ENCODE results near the gene EIF4ENIF1. TPM values are rescaled to one million over a fixed set of nuclear protein-coding genes. Genes with fewer than 3 reads are reported as not detected.
"Not testable (repeated sequence)": the region's sequence is repeated elsewhere in the genome, so short reads cannot be mapped to it uniquely, and the experiment has no call there.

EIF4ENIF1 gene
- total RNA-seq, 4 donors from 2014 or later, result 22.2 to 47.9 (median 26.2) TPM

DNA sequence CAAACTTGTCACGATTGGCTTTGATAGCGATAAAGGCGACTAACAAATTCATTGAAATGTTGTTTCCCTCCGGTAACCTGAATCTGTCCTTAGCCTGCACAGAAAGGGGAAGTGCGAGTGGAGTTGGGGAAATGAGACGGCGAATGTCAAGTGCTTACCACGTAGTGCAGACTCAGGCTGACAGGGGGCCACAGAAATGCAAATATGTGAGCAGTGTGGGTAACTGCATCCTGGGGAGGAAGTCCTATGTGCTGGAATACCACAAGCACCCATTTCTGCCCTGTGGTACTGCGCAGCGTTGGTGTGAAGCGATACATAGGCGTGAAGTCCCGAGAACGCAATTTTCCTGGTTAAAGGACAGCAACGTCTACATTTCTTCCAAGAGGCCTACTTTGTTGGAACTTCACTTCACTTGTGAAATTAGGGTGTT lies 869 bp upstream of the EIF4ENIF1 start:
- peak overlapping the region; percentile 78 to 97 (median 94) for H3K4me3 ChIP-seq
- DNase-seq, result peak; percentile 47 to 91 (median 86)
- no peaks in the 10 kb centered on the region for H3K27me3 ChIP-seq
- peak overlapping the region; percentile 97 to 99 (median 98) for H3K27ac ChIP-seq
- H3K36me3 ChIP-seq, result peaks cover 0 to 16% (median 0%) of the 10 kb centered on the region in 3 donors
- H3K9me3 ChIP-seq, result no peaks in the 10 kb centered on the region
- H3K4me1 ChIP-seq, result peaks cover 0 to 28% (median 3%) of the 10 kb centered on the region in 4 donors
- TF ChIP-seq POLR2A (IDR thresholded peaks at IDR 0.05) (no peak), CTCF (IDR thresholded peaks at IDR 0.05) (peak in 2 of 6 experiments; percentile 19 to 23)

GRCh38 chr22:31488988-31489617 lies 539 bp downstream of the EIF4ENIF1 start:
- no peaks in the 10 kb centered on the region for H3K9me3 ChIP-seq
- peak; percentile 46 to 62 (median 58) for DNase-seq
- peaks cover 0 to 30% (median 0%) of the 10 kb centered on the region in 3 donors for H3K36me3 ChIP-seq
- no peaks in the 10 kb centered on the region for H3K27me3 ChIP-seq
- H3K4me3 ChIP-seq, result peak overlapping the region; percentile 78 to 97 (median 94)
- no peak for TF ChIP-seq CTCF (IDR thresholded peaks at IDR 0.05)
- TF ChIP-seq POLR2A (IDR thresholded peaks at IDR 0.05), result no peak
- H3K27ac ChIP-seq, result peak overlapping the region; percentile 97 to 99 (median 98)
- H3K4me1 ChIP-seq, result peaks cover 0 to 22% (median 3%) of the 10 kb centered on the region in 4 donors

- no peaks in the 10 kb centered on the region for H3K27me3 ChIP-seq
- H3K4me3 ChIP-seq, result peak overlapping the region in 3 of 4 donors; percentile 78 to 97 (median 95)
- H3K36me3 ChIP-seq, result peaks cover 0 to 37% (median 0%) of the 10 kb centered on the region in 3 donors
- peak overlapping the region in 3 of 4 donors; percentile 97 to 99 (median 98) for H3K27ac ChIP-seq
- DNase-seq, result no peak
- H3K4me1 ChIP-seq, result peaks cover 0 to 22% (median 3%) of the 10 kb centered on the region in 4 donors
- no peaks in the 10 kb centered on the region for H3K9me3 ChIP-seq
- TF ChIP-seq POLR2A (IDR thresholded peaks at IDR 0.05) (no peak), CTCF (IDR thresholded peaks at IDR 0.05) (no peak)
Observed at GRCh38 chr22:31488346-31488883, 1.2 kb downstream of the EIF4ENIF1 start.

DNA sequence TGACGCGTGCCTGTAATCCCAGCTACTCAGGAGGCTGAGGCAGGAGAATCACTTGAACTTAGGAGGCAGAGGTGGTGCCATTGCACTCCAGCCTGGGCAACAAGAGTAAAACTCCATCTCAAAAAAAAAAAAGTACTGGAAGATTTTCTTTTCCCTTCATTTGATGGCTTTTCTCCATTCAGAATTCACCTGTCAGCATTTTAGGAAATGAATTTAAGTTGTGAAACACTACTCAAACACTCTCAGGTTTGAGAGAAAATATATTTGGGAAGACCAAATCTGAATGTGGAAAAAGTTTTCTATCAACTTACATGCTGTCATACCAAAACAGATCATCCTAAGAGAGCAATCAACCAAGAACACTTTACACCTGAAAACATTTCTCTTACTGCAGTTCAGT lies 2.7 kb downstream of the EIF4ENIF1 start:
- DNase-seq, result no peak
- H3K27me3 ChIP-seq, result no peaks in the 10 kb centered on the region
- no peak overlapping the region for H3K4me3 ChIP-seq
- no peak overlapping the region for H3K27ac ChIP-seq
- TF ChIP-seq CTCF (IDR thresholded peaks at IDR 0.05), result no peak
- no peak for TF ChIP-seq POLR2A (IDR thresholded peaks at IDR 0.05)
- peaks cover 0 to 45% (median 0%) of the 10 kb centered on the region in 3 donors for H3K36me3 ChIP-seq
- H3K9me3 ChIP-seq, result no peaks in the 10 kb centered on the region
- H3K4me1 ChIP-seq, result peaks cover 0 to 22% (median 3%) of the 10 kb centered on the region in 4 donors

- H3K27me3 ChIP-seq, H3K9me3 ChIP-seq, DNase-seq, H3K27ac ChIP-seq, H3K4me3 ChIP-seq: not testable (repeated sequence)
- peaks cover 0 to 51% (median 0%) of the 10 kb centered on the region in 3 donors for H3K36me3 ChIP-seq
- H3K4me1 ChIP-seq, result peaks cover 0 to 20% (median 3%) of the 10 kb centered on the region in 4 donors
Observed at GRCh38 chr22:31486369-31486768, 3.3 kb downstream of the EIF4ENIF1 start.

DNA sequence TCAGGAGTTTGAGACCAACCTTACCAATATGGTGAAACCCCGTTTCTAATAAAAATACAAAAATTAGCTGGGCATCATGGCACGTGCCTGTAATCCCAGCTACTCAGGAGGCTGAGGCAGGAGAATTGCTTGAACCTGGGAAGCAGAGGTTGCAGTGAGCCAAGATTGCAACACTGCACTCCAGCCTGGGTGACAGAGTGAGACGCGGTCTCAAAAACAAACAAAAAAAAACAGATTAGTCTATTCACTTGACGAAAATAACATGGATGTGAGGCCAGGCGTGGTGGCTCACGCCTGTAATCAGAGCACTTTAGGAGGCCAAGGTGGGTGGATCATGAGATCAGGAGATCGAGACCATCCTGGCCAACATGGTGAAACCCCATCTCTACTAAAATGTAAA lies 7.2 kb downstream of the EIF4ENIF1 start:
- H3K4me1 ChIP-seq, H3K27ac ChIP-seq, DNase-seq, H3K9me3 ChIP-seq, H3K4me3 ChIP-seq, H3K27me3 ChIP-seq: not testable (repeated sequence)
- H3K36me3 ChIP-seq, result peaks cover 0 to 72% (median 0%) of the 10 kb centered on the region in 3 donors
